Measurements from ENCODE around the gene PPP4R2. TPM values are rescaled to one million over a fixed set of nuclear protein-coding genes. Genes with fewer than 3 reads are reported as not detected.
"Not testable (repeated sequence)": the region's sequence is repeated elsewhere in the genome, so short reads cannot be mapped to it uniquely, and the experiment has no call there.

The PPP4R2 gene
- total RNA-seq, 1 experiment from 2014 or later: 22.0 TPM

DNA sequence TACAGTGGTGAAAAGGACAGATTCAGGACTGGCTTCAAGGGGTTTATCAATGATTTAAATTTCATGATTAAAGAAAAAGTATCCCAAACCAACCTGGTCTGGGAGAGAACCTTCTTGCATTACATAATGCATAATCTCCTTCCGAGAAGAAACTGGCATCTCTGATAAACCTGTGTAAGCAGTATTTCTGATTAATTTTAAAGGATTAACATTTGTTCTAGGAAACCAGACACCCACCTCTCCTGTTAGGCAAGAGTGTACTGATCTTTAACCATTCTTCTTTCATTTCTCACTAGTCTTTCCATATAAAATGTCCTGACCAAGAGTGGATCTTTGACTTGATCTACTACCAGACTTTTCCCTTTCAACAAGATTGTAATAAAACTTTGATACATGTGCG lies 22.8 kb upstream of the PPP4R2 start:
- no peak for DNase-seq (ENCODE audit: low read depth)
- in situ Hi-C loops (cut with HindIII; ENCODE audit: low pct_unique_long_range_greater_than_20kb, low sequenced_read_pairs): no loop called here

DNA sequence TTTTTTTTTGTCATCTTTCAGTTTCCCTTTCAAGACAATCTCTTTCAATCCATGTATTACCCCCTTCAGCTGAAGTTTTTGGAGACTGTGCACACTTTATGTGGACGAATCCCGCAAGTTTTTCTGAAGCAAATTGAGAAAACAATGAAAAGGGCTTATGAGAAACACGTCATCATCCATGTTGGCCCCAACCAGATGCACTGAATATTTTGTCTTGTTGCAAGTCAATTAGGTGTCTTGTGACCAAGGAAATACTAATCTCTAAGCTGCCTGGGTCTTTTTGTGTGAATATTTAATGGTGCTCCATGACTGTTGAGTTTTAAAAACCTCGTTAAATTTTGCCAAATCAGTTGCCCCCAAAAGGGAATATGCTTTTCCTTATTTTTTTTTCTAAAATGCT lies 21.7 kb upstream of the PPP4R2 start:
- DNase-seq (ENCODE audit: low read depth): no peak
- in situ Hi-C loops (cut with HindIII; ENCODE audit: low pct_unique_long_range_greater_than_20kb, low sequenced_read_pairs): no loop called here

DNA sequence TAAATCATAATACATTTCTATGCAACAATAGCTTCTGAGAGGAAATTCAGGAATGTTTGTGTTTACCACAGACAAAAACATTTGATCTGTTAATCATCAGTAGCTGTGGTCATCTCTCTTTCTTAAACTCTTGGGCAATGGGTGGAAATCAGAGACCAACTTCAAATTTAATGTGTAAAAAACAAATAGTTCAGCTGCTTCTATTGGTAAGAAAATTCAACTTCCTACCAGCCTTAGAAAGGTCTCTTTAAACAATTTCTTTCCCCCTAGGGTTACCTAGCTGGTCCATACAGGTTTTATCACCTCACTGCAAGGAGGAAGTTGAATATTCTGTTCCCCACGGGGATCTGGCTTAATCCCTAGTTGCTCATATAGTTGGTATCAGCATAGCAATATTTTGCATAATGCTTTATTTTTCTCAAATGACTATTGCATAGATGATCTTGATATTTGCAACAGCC lies 20.3 kb upstream of the PPP4R2 start:
- DNase-seq (ENCODE audit: low read depth): no peak
- in situ Hi-C loops (cut with HindIII; ENCODE audit: low pct_unique_long_range_greater_than_20kb, low sequenced_read_pairs): no loop called here

DNA sequence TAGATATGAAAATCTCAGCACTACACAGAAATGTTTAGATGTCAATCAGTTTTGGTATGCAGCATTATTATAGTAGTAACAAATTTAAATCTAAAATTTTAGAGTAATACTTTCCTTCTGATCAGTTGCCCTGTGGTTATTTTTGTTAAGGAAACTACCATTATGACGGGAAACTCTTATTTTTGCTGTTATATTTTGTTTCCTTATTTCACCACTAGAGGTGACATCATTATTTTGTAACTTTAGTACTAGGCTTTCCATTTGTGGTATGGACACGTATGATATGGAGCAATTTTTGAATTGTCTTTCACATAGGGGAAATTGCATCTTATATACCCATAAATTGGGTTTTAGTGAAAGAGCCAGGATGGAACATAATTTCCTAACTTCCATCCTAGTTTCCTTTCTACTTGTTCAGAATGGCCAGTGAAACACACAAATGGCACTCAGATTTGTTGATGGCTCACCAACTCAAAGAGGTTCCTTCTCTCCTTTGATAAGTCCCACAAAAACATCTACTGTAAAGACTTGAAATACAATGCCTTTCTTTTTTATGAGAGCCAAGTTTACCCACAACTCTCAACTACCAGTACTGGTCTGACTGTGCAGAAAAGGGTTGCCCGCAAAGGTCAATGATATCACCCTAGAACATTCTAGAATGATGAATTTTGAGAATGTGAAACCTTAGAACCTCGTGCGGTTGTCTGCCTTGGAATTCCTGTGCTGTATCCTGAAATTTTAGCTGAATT lies 19.4 kb upstream of the PPP4R2 start:
- no peak for DNase-seq (ENCODE audit: low read depth)
- in situ Hi-C loops (cut with HindIII; ENCODE audit: low pct_unique_long_range_greater_than_20kb, low sequenced_read_pairs): no loop called here

DNA sequence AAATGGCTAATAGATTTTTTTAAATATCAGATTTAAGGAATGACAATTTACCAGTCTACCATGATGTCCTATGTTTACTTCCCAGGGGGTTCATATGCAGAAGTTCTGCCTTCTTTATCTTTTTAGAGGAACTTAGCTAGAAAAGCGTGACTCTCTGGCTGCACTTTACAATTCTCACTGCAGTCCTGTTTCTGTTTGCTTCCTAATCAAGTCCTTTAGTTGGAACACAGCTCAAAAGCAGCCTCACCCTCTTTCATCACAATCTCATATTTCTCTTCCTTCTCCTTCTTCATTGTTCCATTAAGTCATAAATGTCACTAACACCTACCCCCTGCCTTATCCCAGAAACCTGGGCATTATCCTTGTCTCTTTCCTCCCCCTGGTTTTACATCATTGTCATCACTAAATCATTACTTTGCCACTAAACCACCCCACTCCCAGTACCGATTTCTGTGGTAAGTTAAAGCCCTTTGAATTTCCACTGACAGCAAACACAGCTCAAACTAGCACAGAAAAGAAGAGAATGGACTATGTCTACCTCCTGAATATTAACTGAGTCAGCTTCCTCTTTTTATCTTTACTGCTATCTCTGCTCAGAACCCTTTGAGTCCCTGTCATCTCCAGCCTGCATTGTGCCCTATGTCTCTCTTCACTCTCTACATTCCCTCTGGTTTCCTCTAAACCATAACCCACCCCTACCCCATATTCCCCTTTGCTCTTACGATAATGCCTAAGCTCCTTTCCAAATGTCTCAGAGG lies 13.8 kb upstream of the PPP4R2 start:
- no peak for DNase-seq (ENCODE audit: low read depth)
- in situ Hi-C loops (cut with HindIII; ENCODE audit: low pct_unique_long_range_greater_than_20kb, low sequenced_read_pairs): no loop called here

DNA sequence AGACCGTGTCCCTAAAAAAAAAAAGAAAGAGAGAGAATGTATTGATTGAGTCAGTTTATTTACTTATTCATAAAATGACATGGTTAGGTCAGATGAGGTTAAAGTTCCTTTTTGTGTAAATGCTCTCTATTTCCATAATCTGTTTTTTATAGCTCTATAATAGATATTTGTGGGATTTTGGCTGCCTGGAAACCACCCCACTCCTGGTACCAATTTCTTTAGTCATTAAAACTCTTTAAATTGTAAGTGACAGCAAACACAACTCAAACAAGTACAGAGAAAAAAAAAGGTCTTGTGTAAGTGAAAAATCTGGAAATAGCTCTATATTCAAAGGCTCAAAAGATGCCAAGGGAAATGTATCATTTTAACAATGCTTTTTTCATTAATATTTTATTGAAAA lies 11.0 kb upstream of the PPP4R2 start:
- in situ Hi-C loops (cut with HindIII; ENCODE audit: low pct_unique_long_range_greater_than_20kb, low sequenced_read_pairs): no loop called here
- no peak for DNase-seq (ENCODE audit: low read depth)

DNA sequence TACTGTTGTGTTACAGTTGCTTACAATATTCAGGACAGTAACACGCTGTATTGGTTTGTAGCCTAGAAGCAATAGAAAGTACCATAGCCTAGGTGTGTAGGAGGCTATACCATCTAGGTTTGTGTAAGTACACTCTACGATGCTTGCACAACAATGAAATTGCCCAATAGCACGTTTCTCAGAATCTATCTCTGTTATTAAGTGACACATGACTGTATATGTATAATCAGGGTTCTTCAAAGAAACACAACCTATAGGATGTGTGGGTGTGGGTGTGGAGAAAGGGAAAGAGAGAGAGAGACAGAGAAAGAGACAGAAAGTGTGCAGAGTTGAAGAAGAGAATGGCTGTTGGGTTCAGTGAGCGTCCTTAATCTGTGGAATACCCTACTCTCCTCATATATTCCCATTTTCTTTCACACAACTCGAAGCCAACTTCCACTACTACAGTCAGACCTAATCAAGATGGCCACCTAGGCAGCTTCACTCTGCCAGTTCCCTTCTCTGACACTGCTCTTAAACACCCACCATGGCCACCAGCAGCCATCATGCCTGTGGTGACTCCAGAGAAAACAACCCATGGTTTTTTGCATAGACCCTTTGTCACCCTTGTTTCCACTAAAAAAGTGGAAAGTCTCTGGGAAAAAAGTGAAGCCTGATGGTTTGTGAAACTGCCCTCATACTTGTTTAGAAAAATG lies 5.8 kb upstream of the PPP4R2 start:
- in situ Hi-C loops (cut with HindIII; ENCODE audit: low pct_unique_long_range_greater_than_20kb, low sequenced_read_pairs): no loop called here
- DNase-seq (ENCODE audit: low read depth): no peak

DNA sequence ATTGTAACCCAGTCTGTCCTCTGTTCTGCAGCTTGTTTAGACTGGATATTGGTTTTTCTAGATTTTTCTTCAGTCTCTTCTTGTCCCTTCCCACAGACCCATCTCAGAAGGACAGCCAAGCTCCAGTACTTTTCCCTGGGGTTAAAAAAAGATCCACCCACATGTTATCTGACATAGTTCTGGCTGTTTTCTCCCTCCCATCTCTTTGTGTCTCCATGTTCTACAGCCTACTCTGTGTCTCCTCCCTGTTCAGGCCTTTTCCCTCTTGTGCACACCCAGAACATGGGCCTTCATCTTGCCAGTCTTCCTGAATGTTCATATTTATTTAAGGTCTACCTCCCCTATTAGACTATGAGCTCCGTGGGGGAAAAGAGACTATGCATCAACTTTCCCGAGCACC lies 5.1 kb upstream of the PPP4R2 start:
- in situ Hi-C loops (cut with HindIII; ENCODE audit: low pct_unique_long_range_greater_than_20kb, low sequenced_read_pairs): no loop called here
- DNase-seq (ENCODE audit: low read depth): no peak

DNA sequence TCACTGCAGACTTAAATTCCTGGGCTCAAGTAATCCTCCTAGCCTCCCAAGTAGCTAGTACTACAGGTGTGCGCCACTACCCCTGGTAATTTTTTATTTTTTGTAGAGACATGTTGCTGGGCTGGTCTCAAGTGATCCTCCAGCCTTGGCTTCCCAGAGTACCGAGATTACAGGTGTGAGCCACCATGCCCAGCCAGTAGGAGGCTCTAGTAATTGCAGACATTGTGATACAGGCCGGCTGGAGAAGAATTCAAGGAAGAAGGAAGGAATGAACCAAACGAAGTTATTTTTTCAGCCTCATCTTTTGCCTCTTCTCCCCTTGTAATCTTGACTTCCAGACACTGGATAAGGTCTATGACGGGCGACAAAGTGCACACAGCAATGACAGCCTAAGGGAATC lies 3.2 kb upstream of the PPP4R2 start:
- in situ Hi-C loops (cut with HindIII; ENCODE audit: low pct_unique_long_range_greater_than_20kb, low sequenced_read_pairs): no loop called here

DNA sequence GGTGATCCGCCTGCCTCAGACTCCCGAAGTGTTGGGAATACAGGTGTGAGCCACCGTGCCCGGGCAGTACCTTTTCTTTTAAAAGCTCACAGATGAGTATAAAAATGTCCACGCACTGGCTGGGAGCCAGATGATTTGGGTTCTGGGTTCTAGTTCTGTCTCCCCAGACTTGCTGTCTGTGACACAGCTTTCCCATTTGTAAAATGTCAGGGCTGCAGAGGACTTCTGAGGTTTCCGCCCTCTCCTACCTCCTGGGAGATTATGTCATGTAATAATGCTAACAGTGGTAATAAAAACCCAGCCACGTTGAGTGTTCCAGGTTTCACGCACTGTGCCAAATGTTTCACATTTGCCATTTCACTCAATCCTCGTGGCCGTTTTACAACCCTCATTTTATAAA lies 1.3 kb upstream of the PPP4R2 start:
- no peak for DNase-seq (ENCODE audit: low read depth)
- in situ Hi-C loops (cut with HindIII; ENCODE audit: low pct_unique_long_range_greater_than_20kb, low sequenced_read_pairs): no loop called here

More for the DNA sequence above, 3.2 kb upstream of the PPP4R2 start:
- no peak for DNase-seq (ENCODE audit: low read depth)

DNA sequence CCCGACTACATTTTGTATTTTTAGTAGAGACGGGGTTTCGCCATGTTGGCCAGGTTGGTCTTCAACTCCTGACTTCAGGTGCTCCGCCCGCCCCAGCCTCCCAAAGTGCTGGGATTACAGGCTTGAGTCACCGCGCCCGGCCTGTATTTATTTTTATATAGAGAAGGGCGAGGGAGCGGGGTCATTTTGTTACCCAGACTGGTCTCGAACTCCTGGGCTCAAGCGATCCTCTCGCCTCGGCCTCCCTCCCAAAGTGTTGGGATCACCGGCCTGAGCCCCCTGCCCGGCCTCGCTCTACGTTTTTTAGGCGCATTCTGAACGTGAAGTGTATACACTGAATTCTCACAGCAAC lies 514 bp upstream of the PPP4R2 start:
- no peak for DNase-seq (ENCODE audit: low read depth)
- in situ Hi-C loops (cut with HindIII; ENCODE audit: low pct_unique_long_range_greater_than_20kb, low sequenced_read_pairs): no loop called here

DNA sequence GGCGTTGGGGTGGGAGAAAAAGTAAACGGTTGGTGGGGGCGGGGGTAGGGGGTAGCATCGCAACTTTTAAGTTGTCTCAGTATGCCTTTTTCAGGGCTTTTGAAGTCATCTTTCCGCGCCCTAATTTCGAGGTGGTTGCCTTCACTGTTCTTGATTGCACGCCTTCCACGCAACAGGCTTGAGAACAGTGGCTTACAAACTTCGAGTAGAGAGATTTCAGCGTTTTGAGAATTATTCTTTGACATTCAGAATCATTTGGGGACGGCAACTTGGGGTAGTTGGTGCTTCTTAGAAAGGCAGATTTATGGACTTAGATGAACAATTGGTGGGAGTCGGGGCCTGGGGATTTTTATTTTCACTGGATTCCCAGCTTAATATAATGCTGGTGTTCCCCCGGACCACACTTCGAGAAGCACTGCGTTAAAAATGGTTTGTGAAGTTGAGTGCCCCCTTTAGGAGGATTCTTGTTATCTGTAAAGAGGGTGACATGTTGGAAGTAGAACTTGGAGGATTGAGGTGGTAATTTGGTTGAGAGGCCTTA lies 880 bp downstream of the PPP4R2 start:
- peak; percentile 58 for DNase-seq (ENCODE audit: low read depth)

DNA sequence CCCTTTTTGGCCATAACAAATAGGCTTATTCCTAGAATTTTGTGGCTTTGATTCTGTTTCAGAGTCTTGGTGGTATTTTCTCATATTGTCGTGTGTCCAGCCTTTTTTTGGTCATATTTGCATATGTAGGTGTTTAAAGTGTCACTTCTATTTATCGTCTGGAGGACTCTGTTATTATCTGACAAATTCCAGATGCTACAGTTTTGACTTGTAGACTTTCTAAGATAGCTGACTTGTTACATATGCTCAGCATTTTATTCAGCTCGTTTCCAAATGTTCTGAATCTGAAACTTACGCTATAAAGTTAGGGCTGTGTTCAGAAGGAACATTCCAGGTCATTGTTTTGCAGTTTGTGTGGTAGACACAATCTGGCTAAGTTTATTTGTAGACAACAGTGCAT lies 1.9 kb downstream of the PPP4R2 start:
- in situ Hi-C loops (cut with HindIII; ENCODE audit: low pct_unique_long_range_greater_than_20kb, low sequenced_read_pairs): no loop called here
- no peak for DNase-seq (ENCODE audit: low read depth)

More for the DNA sequence above, 880 bp downstream of the PPP4R2 start:
- in situ Hi-C loops (cut with HindIII; ENCODE audit: low pct_unique_long_range_greater_than_20kb, low sequenced_read_pairs): no loop called here

DNA sequence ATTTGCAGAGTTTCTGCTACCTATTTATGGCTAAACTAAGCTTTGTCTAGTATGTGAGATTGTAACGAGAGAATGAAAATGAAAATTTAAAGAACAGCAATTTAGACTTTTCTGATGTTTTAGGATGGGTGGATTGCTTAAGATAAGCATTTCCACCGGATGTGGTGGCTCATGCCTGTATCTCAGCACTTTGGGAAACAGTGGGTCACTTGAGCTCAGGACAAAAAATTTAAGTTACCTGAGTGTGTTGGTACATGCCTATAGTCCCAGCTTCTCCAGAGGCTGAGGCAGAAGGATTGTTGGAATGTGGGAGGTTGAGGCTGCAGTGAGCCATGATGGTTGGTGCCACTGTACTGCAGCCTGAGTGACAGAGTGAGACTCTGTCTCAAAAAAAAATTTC lies 3.3 kb downstream of the PPP4R2 start:
- in situ Hi-C loops (cut with HindIII; ENCODE audit: low pct_unique_long_range_greater_than_20kb, low sequenced_read_pairs): no loop called here
- DNase-seq (ENCODE audit: low read depth): no peak

DNA sequence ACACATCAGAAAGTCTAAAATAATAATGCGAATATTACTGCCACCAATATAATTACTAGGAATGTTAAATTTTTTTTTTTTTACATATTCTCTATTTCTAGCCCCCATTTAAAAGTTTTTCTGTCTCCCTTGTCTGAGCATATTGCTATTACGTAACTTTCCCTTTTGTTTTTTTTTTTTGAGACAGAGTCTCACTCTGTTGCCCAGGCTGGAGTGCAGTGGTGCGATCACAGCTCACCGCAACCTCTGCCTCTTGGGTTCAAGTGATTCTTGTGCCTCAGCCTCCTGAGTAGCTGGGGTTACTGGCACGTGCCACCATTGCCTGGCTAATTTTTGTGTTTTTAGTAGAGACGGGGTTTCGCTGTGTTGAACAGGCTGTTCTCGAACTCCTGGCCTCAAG lies 6.4 kb downstream of the PPP4R2 start:
- in situ Hi-C loops (cut with HindIII; ENCODE audit: low pct_unique_long_range_greater_than_20kb, low sequenced_read_pairs); DNase-seq (ENCODE audit: low read depth): not testable (repeated sequence)

DNA sequence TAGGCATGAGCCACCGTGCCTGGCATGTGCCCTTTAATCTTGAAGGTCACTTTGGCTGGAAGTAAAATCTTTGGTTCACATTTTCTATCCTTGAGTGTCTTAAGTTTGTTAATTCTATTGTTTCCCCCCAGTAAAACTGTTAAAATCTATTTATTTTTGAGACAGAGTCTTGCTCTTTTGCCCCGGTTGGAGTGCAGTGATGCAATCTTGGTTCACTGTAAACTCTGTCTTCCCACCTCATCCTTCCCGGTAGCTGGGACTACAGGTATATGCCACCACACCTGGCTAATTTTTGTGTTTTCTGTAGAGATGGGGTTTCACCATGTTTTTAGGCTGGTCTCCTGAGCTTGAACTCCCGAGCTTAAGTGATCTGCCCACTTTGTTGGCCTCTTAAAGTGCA lies 7.7 kb downstream of the PPP4R2 start:
- no peak for DNase-seq (ENCODE audit: low read depth)
- in situ Hi-C loops (cut with HindIII; ENCODE audit: low pct_unique_long_range_greater_than_20kb, low sequenced_read_pairs): no loop called here

DNA sequence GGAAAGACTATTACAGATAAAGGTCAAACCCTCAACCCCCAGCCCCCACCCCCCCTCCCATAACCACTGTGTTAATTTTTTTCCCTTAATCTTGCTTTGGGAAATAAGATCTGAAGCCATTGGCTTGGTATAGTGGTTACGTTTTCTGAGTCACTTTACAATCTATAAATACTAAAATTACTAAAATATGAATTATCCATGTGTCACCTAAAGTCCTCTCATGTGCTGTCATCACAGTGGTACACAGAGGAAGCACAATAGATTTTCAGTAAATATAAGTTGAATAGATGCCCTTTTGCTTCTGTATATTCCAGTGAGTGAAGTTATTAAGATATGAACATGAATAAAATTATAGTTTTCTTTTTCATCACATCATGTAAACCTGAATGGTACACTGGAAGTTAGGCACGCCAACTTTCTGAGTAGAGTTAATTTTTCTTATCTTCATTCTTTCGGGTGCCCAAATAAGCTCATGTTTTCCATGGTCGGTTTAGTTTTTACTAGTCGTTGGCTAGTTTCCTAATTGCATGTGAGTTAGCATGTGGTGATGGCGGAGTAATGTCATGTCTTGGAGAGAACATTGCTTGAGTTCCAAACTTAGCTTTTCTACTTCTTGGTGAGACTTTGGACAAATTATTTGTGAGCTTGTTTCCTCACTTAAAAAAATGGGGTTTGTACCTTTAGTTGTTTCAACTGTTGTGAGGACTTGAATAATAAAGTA lies 11.5 kb downstream of the PPP4R2 start:
- in situ Hi-C loops (cut with HindIII; ENCODE audit: low pct_unique_long_range_greater_than_20kb, low sequenced_read_pairs): no loop called here

DNA sequence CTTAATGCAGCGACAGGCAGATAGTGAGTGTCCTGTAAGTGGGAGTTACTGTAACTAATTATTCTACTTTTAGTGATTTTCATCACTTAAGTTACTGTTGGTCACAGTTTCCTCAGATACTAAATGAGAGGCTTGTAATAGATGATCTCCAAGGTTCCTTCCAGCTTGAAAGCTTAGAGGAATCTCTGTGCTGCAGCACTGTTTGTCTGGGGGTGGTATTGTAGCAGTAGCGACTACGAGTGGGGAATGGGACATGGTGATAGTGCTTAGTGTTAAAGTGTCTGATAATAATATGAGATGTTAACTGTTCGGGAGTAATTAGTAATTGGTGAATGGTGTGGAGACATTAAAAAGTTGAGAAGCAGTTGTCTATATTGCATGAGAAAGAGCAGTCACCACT lies 12.4 kb downstream of the PPP4R2 start:
- in situ Hi-C loops (cut with HindIII; ENCODE audit: low pct_unique_long_range_greater_than_20kb, low sequenced_read_pairs): no loop called here
- DNase-seq (ENCODE audit: low read depth): no peak

More for the DNA sequence above, 11.5 kb downstream of the PPP4R2 start:
- no peak for DNase-seq (ENCODE audit: low read depth)
